GM11168 (cell line): ENCODE data around the gene ETNPPL.

Experiments used
- in situ Hi-C: fragments of 300-500 bp; cut with MboI; formaldehyde crosslinking; loops from one replicate; pipeline ENCODE4 v1.12.0; 2022; ENCODE audit warnings: low sequenced_read_pairs; ENCODE audit not compliant: unreplicated experiment

Gene ETNPPL

DNA sequence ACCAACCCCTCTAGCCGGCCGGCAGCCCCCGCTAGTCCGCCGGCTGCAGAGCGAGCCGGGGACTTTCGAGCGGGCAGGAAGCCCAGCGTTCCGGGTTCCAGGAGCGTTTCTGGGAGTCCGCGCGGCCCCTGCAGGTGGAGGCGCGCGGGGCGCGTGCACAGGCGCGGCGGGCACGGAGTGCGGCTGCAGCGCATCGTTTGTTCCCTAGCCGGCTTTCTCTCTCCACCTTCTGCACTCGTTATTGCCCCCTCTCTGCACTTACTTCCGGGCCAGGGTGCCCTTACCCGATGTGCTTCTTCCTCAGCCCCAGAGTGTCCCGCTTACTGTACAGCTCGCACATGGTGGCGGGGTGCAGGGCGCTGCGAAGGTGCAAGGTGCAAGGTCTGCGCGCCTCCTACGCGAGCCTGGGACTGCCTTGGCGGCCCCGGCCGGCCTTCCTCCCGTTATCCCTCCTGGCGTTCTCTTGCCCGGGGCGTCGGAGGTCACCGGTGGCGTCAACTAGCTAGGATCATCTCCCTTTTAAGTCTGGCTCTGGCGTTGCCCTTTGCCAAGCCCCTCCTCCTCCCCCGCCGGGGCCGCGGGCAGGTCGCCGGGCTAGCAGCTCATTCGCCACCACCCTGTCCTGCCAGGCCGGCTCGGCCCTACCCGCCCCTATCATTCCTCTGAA, at the start of gene ETNPPL:
ETNPPL (minus strand) TSS at position 495 of the 667 bp plus-strand sequence; CDS start at position 340, 155 bp downstream.
- in situ Hi-C loops: no loop called here

DNA sequence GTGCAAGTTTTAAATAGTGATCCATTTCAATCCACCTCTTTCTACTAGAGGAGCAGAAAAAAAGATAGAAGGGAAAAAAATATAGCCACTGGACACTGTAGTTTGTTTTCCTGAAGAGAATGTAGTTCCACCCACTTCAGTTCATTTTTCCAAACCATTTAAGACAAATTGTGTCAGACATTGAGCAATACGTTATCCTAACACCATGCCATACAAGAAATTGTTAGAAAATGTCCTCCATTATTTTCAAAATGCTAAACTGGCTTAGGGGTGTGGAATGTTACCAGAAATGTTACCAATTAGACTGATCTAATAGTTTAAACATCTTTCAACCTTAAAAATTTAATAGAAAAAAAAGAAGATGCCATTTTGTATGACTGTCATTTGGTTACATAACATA, 48.6 kb upstream of the ETNPPL start:
- in situ Hi-C loops: no loop called here

DNA sequence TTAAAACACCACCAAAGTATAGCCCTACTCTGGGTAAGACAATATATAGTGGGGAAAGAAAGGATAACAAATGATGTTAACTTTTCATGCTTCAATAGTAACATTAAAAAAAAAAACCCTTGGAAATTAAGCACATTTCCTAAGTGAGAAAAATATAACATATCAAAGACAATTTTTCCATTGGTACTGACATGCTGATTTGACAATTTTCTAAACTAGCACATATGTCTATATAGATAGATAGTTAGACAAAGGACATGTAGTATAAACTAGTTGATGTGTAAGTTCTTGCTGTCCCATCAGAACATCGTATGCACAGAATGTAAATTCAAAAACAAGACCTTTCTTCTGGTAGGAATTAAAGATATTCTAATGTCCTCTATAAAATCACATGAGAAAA, 47.2 kb upstream of the ETNPPL start:
- in situ Hi-C loops: no loop called here

DNA sequence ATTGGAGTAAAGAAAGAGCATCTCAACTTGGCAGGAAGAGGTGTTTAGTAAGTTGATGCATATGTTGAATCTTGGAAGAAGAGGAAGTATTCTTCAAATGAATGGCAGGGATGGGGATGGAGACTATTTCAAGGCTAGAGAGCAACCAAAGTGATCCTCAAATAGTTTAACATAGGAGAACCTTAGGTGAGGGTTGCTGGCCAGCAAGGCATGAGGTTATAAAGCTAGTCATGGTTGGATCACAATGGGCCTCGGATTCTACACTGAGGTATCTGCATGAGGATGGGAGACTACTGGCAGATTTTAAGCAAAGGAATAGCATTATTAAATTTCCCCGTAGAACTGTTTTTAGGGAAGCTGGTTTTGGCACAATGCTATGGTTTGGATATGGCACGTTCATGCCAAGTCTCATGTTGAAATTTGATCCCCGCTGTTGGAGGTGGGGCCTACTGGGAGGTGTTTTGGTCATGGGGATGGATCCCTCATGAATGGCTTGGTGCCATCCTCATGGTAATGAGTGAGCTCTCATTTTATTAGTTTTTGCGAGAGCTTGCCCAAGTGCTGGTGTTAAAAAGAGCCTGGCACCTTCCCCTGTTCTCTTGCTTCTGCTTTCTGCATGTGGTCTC, 41.9 kb upstream of the ETNPPL start:
- in situ Hi-C loops: no loop called here

DNA sequence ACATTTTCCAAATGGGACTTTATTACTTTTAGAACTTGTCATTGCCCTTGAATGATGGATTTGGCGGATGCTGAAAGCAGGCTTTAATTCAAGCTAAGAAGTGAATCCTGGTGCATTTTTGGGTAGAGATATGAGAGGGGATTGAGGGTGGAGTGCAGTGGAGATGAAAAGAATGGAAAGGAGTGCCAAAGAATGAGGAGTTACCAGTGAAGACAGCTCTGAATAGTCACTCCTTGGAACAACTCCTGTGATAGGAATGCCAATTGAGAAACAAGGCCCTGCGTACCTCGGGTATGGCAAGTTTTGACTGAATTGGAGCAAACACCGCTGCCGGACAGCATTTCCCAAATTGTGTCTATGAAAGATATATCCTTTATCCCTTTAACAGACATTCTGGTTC, 36.5 kb upstream of the ETNPPL start:
- in situ Hi-C loops: no loop called here

DNA sequence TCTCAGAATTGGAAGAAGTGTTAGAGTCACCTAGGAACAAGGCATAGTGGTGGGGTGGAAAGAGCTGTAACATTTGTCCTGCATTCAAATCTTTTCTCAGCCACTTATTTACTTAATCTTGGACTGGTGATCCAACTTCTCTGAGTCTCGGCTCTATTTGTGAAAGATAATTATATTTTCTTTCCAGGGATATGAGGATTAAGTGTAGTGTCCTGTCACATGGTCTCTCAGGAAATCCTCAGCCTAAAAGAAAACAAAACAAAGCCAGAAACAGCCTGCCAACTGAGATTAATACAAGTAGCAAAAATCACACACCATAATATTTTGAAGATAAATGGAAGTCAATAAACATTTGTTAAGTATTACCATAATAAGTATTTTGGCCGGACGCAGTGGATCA, 33.3 kb upstream of the ETNPPL start:
- in situ Hi-C loops: no loop called here

DNA sequence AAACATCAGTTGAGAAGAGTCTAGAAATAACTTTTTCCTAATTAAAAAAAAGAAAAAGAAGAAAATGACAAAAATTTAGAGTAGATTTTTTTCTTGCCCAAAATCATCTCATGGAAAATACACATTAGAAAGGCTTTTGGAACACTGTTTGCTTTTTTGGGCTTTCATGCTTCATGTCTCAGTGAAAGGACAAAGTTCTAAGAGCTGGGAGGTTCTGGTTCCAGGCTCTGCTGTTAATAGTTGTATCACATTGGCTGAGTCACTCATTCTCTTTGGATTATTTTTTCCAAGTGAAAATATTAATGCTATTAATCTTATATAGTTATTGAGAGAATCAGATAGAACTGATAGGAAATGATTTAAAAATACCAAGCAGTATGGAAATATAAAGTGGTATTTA, 32.9 kb upstream of the ETNPPL start:
- in situ Hi-C loops: no loop called here

DNA sequence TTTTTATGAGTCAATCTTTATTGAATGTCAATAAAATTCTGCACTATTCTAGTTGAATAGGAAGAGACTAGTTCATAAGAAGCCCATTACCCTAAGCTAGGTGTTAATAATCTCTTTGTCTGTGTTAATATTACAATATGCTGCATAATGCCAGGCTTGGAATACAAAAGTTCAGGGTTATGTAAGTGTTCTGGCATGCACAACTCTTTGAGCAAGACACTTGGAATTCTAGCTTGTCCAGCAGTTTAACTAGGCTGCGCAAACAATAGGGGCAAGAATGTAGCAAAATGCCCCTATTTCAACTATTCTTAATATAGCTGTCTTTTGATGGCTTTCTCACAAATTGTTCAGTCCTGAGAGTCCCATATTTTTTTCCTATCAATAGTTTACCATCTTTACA, 31.3 kb upstream of the ETNPPL start:
- in situ Hi-C loops: no loop called here

DNA sequence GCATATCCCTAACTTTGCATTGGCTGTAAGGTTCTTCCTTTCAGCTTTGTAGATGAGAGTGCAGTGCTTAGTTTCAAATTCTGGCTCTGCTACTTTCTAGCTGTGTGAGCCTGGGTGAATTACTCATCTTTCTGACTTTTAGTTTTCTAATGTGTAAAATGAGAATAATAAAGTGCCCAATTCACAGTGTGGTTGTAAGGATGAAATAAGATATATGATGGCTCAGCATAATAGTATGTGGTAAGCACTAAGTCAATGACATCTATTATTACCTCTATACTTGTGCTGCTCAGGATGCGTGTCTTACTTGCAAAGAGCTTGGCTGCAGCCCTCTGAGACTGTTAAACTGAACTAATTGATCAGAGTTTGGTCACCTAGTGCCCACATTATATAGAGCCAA, 30.6 kb upstream of the ETNPPL start:
- in situ Hi-C loops: no loop called here

DNA sequence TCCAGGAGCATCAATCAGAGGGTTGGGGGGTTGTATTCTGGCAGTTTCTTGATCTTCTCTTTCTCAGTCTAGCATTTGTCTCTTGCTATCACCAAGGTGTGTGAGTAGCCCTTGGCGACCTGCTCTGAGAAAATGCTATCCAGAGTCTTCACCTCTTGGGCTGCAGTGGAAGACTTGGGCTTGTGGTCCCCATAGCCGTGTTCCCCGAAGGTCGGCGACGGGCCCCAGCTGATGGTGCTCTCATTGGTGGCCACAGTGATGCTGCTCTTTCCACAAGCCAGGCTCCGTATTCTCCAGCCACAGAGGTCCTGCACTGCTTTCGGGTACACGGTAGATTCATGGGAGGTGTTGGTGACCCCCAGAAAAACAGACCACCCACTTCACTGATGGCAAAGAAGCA, 25.9 kb upstream of the ETNPPL start:
- in situ Hi-C loops: no loop called here

DNA sequence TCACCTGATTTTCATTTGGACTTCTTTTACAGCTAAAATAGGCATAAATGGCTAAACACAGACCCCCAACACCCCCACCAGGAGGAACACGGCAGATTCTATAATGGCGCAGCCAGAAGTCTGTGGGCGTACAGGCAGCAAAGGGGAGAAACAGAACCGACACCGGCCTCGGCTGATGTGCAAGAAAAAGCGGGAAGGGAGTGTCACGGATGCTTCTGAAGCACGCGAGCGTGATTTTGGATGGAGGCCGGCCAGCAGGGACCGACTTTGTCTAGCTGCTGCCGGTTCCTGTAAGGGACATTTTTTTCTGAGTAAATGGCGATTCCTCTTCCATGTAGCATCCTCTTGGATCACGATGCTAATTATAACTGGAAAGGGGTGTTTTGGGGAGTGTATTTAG, 24.9 kb upstream of the ETNPPL start:
- in situ Hi-C loops: no loop called here

DNA sequence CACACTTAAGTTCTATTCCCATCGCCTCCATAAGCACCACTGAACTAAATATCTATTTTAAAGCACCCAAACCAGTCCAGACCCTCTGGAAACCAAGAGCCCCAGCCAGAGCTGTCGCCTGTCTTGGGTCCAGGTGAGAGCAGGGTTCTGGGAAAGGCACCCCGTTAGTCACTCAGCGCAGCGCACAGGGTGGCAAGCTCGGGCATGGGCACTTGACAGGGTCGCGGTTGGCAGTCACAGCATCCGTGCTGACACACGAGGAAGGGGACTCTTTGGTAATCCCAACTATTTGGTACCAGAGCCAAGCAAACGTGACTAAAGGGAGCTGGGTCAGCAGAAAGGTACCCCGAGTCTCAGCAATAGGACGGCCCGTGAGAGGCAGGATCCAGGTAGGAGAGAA, 24.3 kb upstream of the ETNPPL start:
- in situ Hi-C loops: no loop called here

DNA sequence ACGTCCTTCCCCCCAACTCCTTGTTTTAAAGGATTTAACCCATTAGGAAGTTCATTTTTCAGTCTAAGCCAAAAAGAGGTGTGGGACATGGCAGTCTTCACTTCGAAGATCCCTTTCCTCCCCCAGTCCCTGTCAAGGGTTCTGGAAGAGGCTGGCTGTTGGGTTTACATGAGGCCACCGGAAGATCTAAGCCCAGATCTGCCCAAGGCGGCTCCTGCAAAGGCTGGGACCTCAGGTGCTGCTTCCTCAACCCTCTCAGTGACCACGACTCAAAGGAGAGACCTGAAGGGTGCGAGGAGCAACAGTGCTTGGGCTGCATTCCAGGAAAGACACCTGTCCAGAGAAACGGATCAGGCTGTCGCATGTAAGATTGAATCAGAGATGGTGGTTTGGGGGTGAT, 23.5 kb upstream of the ETNPPL start:
- in situ Hi-C loops: no loop called here

DNA sequence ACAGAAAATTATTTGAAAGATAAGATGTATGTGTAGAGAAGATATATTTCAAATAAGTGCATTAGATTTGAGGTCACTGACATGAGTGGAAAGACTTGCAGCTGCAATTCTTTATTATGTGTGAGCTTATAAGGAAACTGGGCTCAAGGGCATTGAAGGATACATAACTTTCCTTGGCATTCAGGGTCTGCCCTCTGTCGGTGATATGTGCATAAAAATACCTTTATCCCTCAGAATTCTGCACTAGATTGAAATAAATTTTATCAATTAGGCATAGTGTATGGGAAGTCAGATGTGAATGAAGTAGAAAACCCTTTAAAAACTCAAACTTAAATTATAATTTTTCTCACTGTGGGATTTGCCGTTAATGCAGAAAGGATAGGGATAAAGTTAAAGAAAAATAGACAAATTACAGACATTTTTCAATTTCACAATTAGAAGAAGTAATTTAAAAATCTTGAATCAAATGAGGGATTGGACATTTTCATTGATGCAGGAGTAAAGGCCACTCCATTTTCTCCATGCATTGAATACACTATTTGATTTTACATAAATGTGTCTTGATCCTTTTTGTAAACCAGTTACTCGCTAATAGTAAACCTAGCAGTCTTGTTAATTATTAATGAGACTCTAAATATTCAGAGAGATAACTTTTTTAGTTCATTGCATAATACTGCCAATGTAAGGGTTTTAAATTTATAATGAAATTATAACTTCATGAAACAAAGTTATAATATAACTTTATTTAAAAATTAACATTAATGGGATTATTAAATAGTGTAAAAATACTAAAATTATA, 21.0 kb upstream of the ETNPPL start:
- in situ Hi-C loops: no loop called here

DNA sequence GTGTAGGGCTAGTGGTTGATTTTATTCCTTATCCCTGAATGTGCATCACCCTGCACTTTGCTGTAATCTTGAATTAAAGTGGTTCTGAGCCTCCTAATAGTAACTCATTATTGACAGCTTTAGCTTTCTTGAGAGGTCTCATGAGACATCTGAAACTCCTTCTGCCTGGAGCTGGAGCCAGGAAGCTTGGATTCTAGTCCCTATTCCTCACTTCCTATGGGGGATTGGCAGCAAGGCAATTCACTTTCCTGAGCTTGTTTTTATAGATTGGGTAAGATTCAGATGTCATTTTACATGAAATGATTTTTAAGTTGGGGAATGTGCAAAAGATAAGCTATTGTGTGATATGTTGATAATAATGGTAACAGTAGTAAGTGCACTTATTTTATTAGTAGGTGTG, 17.1 kb upstream of the ETNPPL start:
- in situ Hi-C loops: no loop called here

DNA sequence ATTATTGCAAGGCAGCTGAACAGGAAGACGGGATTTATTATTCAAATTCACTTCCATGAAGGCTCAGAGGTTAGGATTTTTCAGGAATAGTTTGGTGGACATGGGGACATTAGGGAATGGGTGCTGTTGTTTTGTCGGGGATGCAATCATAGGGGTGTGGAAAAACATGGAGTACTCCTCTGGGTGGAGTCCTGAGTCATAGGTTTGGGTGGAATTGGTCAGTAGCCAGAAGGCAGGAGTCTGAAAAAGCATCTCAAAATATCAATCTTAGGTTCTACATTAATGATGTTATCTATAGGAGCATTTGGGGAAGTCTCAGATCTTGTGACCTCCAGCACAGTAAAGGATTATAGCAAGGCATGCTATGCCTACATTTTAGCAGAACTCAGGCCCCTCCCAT, 14.5 kb upstream of the ETNPPL start:
- in situ Hi-C loops: no loop called here

DNA sequence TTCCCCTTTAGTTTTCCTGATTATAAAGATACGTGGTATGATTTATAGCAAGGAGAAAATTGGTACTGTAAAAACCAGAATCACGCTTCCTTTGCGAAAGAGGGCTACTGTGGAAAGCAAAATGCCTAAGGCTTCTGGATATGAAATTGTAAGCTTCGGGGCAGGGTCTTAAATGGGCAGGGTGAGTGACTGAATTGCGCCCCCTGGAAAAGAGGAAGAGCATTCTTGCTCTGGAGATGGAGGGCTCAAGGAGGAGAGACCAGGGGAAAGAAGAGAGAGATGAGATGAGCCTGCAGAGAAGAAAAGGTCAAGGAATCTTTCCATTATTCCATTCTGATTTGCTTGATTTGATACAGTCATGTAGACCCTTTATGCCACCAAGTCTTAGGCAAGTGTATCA, 13.1 kb upstream of the ETNPPL start:
- in situ Hi-C loops: no loop called here

DNA sequence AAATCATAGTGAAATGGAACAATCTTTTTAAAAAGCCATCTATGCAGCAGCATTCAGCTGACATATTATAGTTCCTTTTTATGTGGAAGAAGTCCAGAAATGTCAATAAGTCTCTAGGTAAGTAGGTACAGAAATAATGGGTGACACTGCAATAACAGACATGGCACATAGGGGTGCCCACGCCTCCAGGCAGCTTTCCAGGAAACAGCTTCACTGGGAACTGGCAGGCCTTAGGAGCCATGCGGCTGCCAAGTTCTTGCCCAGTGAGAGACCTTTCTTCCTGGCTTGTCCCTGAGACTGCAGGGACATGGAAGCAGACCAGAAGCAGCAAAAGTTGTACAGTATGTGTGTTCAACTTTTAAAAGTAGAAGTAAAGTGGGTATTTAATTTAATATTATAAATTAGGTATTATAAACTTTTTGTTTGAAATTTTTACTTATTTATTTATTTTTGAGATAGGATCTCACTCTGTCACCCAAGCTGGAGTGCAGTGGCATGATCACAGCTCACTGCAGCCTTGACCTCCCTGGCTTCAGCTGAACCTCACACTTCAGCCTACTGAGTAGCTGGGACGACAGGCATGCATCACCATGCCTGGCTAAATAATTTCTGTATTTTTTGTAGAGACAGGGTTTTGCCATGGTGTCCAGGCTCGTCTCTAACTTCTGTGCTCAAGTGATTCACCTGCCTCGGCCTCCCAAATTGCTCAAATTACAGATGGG, 12.1 kb upstream of the ETNPPL start:
- in situ Hi-C loops: no loop called here

DNA sequence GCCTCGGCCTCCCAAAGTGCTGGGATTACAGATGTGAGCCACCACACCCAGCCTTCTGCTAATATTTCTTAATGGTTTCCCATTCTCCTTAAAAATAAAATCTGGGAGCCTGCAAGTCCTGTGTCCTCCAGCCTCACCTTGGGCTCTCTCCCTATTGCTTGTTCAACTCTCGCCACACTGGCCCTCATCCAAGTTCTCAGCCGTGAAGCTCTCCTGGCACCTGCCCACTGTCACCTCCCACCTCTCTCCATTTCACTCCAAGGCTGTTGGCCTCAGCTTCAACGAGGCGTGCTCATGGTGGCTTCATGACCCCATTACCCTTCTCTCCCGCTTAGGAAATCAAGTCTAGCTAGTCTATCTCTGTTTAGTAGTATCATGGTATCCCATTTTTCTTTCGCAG, 9.5 kb upstream of the ETNPPL start:
- in situ Hi-C loops: no loop called here

DNA sequence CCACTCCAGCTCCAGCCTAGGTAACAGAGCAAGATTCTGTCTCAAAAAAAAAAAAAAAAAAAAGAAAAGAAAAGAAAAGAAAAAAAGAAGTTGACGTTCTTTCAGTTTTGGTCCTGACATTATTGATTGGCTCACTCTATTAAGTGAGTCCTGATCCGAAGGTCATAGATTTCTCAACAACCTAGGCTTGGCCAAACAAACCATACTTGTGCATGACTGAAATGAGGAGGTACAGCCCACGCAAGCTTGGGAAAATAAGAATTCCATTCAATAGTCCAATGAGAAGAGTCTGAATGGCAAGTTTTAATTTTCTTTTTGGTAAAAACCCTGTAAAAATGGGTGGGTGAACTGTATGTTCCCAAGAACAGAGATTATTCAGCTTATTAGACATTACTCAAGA, 3.2 kb upstream of the ETNPPL start:
- in situ Hi-C loops: no loop called here

DNA sequence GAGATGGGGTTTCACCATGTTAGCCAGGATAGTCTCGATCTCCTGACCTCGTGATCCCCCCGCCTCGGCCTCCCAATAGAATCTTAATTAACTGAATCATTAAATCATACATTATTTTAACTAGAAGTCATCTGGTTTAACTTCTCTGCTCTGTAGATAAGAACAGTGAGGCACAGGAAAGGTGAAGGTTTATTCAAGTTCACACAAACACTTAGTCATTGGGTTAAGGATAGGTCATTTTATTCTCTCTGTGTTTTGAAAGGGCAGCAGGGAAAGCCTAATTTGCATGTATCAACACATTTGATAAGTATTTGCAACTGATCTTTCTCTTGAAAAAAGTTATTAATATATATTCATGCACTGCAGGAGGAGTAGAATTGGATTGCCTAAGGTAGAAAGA, 1.1 kb upstream of the ETNPPL start:
- in situ Hi-C loops: no loop called here
